ENCODE measurements around the gene PHACTR1. TPM values are rescaled to one million over a fixed set of nuclear protein-coding genes. Genes with fewer than 3 reads are reported as not detected.

Gene PHACTR1
- total and polyA plus RNA-seq, 3 donors from 2014 or later, result 5.1 to 7.6 (median 6.5) TPM

GRCh38 chr6:13140980-13141379 lies 424.4 kb downstream of the PHACTR1 start:
- Histone ChIP-seq H3K4me1 (no peaks in the 10 kb centered on the region), H3K36me3 (ENCODE audit: low read depth, missing control alignments) (no peaks in the 10 kb centered on the region), H3K4me3 (no peak overlapping the region), H3K27ac (no peak overlapping the region), H3K27me3 (no peaks in the 10 kb centered on the region), H3K9me3 (no peaks in the 10 kb centered on the region)
- WGBS, 2 donors, result 93 to 97% methylated on average over 1 of the region's 1 CpG
- TF ChIP-seq CTCF (IDR thresholded peaks at IDR 0.05) (no peak), POLR2A (IDR thresholded peaks at IDR 0.05) (no peak)
- DNase-seq, result no peak
- intact Hi-C loops (cut with DNase I; ENCODE audit: low total_unique reads), result no loop called here

DNA sequence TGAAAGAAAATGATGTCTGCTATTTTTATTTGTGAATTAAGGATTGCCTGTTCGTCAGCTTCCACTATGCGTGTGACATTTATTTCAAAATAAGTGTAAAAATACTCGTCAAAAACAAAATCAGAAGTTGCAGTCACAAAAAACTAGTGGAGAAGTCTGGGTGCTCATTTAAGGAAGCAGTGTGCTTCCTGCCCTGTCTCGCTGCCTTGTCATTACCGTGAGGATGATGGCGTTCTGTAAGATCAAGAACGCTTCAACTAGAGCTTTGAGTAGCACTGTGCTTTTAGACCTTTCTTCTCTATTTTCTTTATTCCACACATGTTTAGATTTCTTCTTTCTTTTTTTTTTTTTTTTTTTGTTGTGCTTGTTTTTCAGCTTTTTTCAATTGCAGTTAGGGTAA lies 424.8 kb downstream of the PHACTR1 start:
- TF ChIP-seq CTCF (IDR thresholded peaks at IDR 0.05), result no peak
- no peak for TF ChIP-seq POLR2A (IDR thresholded peaks at IDR 0.05)
- Histone ChIP-seq H3K27me3 (no peaks in the 10 kb centered on the region), H3K27ac (no peak overlapping the region), H3K36me3 (ENCODE audit: low read depth, missing control alignments) (no peaks in the 10 kb centered on the region), H3K4me3 (no peak overlapping the region), H3K4me1 (no peaks in the 10 kb centered on the region), H3K9me3 (no peaks in the 10 kb centered on the region)
- WGBS, 2 donors, result 81 to 89% methylated on average over 7 of the region's 7 CpGs
- intact Hi-C loops (cut with DNase I; ENCODE audit: low total_unique reads), result no loop called here
- no peak for DNase-seq

- no peaks in the 10 kb centered on the region for H3K27me3 ChIP-seq
- no peaks in the 10 kb centered on the region for H3K36me3 ChIP-seq (ENCODE audit: low read depth, missing control alignments)
- no peak for TF ChIP-seq CTCF (IDR thresholded peaks at IDR 0.05)
- no peak for TF ChIP-seq POLR2A (IDR thresholded peaks at IDR 0.05)
- no peak for DNase-seq
- 89 to 93% methylated on average over 3 of the region's 3 CpGs for WGBS, 2 donors
- no peaks in the 10 kb centered on the region for H3K4me1 ChIP-seq
- H3K4me3 ChIP-seq, result no peak overlapping the region
- H3K9me3 ChIP-seq, result no peaks in the 10 kb centered on the region
- H3K27ac ChIP-seq, result no peak overlapping the region
- intact Hi-C loops (cut with DNase I; ENCODE audit: low total_unique reads), result no loop called here
These were observed 426.0 kb downstream of the PHACTR1 start for GRCh38 chr6:13142611-13143010.

DNA sequence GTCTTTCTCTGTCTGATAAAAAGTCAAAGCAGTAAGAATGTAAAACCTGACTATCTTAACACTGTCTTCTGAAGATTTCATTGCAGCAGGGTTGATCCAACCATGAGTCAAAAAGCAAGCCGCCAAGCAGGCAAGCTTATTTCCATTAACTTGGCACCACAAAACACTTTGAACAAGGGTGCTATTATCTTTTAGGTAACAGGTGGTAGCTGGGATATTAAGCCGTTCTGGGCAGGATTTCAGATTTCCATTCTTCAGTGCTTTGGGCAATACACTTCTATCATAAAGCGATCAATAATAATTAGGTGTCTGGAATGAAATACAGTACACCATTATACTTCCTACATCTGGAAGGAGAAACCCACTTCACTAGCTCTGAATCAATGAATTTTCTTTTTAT lies 429.9 kb downstream of the PHACTR1 start:
- no peaks in the 10 kb centered on the region for H3K9me3 ChIP-seq
- no peaks in the 10 kb centered on the region for H3K27me3 ChIP-seq
- TF ChIP-seq POLR2A (IDR thresholded peaks at IDR 0.05) (no peak), CTCF (IDR thresholded peaks at IDR 0.05) (no peak)
- DNase-seq, result no peak
- H3K27ac ChIP-seq, result no peak overlapping the region
- no peaks in the 10 kb centered on the region for H3K4me1 ChIP-seq
- WGBS, 2 donors, result 91% methylated on average over 3 of the region's 3 CpGs
- intact Hi-C loops (cut with DNase I; ENCODE audit: low total_unique reads), result no loop called here
- H3K4me3 ChIP-seq, result no peak overlapping the region
- no peaks in the 10 kb centered on the region for H3K36me3 ChIP-seq (ENCODE audit: low read depth, missing control alignments)

GRCh38 chr6:13147376-13147775 lies 430.8 kb downstream of the PHACTR1 start:
- Histone ChIP-seq H3K36me3 (ENCODE audit: low read depth, missing control alignments) (no peaks in the 10 kb centered on the region), H3K9me3 (no peaks in the 10 kb centered on the region), H3K27ac (no peak overlapping the region), H3K27me3 (no peaks in the 10 kb centered on the region), H3K4me3 (no peak overlapping the region), H3K4me1 (no peaks in the 10 kb centered on the region)
- TF ChIP-seq POLR2A (IDR thresholded peaks at IDR 0.05), result no peak
- TF ChIP-seq CTCF (IDR thresholded peaks at IDR 0.05), result no peak
- WGBS, 2 donors, result 46 to 70% methylated on average over 1 of the region's 1 CpG
- intact Hi-C loops (cut with DNase I; ENCODE audit: low total_unique reads), result no loop called here
- DNase-seq, result no peak

Data from testis (tissue), 3 donors.